ENCODE results near the gene KRTAP4-12. TPM values are rescaled to one million over a fixed set of nuclear protein-coding genes. Genes with fewer than 3 reads are reported as not detected.
"Not testable (repeated sequence)": the region's sequence is repeated elsewhere in the genome, so short reads cannot be mapped to it uniquely, and the experiment has no call there.

KRTAP4-12 gene
- total RNA-seq, 4 donors from 2014 or later = 6.1 to 54.5 (median 8.3) TPM; not detected in 1

DNA sequence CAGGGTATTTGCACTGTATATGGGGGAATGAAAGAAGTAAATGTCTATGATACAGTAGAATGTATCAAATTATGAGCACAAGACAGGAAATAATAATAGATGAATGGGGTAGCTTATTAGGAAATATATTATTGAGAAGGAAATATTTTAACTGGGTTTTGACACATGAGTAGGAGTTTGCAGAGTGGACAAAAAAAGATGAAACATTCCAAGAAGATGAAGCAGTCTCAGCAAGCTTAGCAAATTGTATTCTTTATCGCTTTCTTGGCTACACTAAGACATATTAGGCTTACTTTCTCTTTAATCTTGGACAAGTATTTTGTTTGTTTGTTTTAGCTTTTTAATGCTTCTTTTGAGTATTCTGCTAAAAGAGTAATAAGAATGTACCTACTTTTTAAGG is 20.1 kb downstream of the KRTAP4-12 start:
- Histone ChIP-seq H3K36me3 (no peaks in the 10 kb centered on the region), H3K4me3 (no peak overlapping the region), H3K27ac (no peak overlapping the region), H3K27me3 (no peaks in the 10 kb centered on the region), H3K4me1 (no peaks in the 10 kb centered on the region), H3K9me3 (no peaks in the 10 kb centered on the region)
- DNase-seq (ENCODE audit: low spot score in 2 of 2) = no peak
- WGBS = 95% methylated on average over 1 of the region's 1 CpG
- TF ChIP-seq POLR2A (IDR thresholded peaks at IDR 0.05) = no peak
- TF ChIP-seq POLR2AphosphoS5 (IDR thresholded peaks at IDR 0.05) = no peak
- TF ChIP-seq, protein P1, sequence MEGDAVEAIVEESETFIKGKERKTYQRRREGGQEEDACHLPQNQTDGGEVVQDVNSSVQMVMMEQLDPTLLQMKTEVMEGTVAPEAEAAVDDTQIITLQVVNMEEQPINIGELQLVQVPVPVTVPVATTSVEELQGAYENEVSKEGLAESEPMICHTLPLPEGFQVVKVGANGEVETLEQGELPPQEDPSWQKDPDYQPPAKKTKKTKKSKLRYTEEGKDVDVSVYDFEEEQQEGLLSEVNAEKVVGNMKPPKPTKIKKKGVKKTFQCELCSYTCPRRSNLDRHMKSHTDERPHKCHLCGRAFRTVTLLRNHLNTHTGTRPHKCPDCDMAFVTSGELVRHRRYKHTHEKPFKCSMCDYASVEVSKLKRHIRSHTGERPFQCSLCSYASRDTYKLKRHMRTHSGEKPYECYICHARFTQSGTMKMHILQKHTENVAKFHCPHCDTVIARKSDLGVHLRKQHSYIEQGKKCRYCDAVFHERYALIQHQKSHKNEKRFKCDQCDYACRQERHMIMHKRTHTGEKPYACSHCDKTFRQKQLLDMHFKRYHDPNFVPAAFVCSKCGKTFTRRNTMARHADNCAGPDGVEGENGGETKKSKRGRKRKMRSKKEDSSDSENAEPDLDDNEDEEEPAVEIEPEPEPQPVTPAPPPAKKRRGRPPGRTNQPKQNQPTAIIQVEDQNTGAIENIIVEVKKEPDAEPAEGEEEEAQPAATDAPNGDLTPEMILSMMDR (IDR thresholded peaks at IDR 0.05) = no peak
- TF ChIP-seq EP300 (IDR thresholded peaks at IDR 0.05) = no peak

DNA sequence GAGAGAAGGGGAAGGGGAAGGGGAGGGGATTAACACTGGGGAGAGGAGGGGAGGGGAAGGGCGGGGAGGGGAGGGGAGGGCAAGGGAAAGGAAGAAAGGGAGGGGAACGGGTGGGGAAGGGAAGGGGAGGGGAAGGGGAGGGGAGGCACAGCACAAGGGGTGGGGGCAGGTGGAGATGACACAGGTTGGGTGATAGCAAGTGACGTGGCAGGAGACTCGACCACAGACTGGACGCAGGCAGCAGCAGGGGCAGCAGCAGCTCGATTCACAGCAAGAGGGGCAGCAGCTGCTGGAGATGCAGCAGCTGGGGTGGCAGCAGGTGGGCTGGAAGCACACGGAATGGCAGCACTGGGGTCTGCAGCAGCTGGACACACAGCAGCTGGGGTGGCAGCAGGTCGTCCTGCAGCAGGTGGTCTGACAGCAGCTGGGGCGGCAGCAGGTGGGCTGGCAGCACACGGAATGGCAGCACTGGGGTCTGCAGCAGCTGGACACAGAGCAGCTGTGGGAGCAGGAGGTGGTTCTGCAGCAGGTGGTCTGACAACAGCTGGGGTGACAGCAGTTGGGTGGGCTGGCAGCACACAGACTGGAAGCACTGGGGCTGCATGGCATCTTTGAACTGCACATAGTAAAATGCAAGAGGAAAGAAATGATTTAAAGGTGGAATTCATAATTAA is 22.3 kb downstream of the KRTAP4-12 start, which contains the start of gene KRTAP4-16:
Gene KRTAP4-16 (minus strand): TSS at position 624 of the 674 bp plus-strand sequence. CDS start 0 bp downstream, at position 624.
- Histone ChIP-seq H3K4me3 (no peak within 1 kb of the TSS), H3K27ac (no peak within 1 kb of the TSS), H3K4me1 (no peaks in the 10 kb centered on the region), H3K36me3 (no peaks in the 10 kb centered on the region), H3K9me3 (no peaks in the 10 kb centered on the region), H3K27me3 (peaks cover 3% of the 10 kb centered on the region)
- DNase-seq (ENCODE audit: low spot score in 2 of 2) = no peak
- no peak for TF ChIP-seq POLR2AphosphoS5 (IDR thresholded peaks at IDR 0.05)
- no peak for TF ChIP-seq EP300 (IDR thresholded peaks at IDR 0.05)
- TF ChIP-seq POLR2A (IDR thresholded peaks at IDR 0.05) = no peak
- TF ChIP-seq, protein P1 (IDR thresholded peaks at IDR 0.05) = no peak
- WGBS = 82% methylated on average over 9 of the region's 10 CpGs

DNA sequence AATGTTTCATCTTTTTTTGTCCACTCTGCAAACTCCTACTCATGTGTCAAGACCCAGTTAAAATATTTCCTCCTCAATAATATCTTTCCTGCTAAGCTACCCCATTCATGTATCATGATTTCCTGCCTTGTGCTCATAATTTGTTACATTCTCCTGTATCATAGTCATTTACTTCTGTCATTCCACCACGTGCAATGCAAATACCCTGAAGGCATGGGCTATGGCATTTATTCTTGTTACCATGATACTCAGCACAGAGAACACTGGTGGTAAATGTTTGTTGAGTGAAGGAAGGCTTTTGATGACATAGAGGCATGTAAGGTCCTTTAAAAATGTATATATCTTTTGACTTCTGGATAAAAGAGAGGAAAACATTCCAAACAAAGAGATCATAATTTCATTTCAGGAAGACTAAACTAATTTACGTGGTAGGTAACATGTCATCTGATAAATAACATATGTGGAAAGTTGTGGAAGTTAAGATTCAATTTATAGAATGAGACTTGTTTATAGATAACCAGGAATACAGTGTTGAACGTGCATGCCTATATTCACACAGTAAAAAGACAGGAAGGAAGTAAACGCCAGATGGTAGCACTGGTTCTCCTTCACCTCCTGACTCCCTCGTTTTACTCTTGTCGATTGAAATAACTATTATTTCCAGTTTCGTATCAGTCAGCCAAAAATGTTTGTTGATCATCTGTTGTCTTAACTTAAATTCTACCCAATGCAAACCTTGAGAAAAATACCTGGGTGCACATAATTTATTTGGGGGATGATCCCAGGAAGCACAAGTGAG is 24.1 kb downstream of the KRTAP4-12 start:
- H3K27ac ChIP-seq; H3K4me1 ChIP-seq; H3K36me3 ChIP-seq; H3K9me3 ChIP-seq; DNase-seq (ENCODE audit: low spot score in 2 of 2); H3K27me3 ChIP-seq; H3K4me3 ChIP-seq: not testable (repeated sequence)
- WGBS = 48% methylated on average over 7 of the region's 7 CpGs

GRCh38 chr17:41098481-41098880 is 25.5 kb downstream of the KRTAP4-12 start:
- WGBS = 53% methylated on average over 6 of the region's 6 CpGs
- Histone ChIP-seq H3K4me1 (no peaks in the 10 kb centered on the region), H3K36me3 (no peaks in the 10 kb centered on the region), H3K4me3 (no peak overlapping the region), H3K27ac (no peak overlapping the region), H3K27me3 (peaks cover 6% of the 10 kb centered on the region), H3K9me3 (no peaks in the 10 kb centered on the region)
- no peak for TF ChIP-seq POLR2AphosphoS5 (IDR thresholded peaks at IDR 0.05)
- TF ChIP-seq POLR2A (IDR thresholded peaks at IDR 0.05) = no peak
- no peak for DNase-seq (ENCODE audit: low spot score in 2 of 2)

GRCh38 chr17:41098042-41098441 is 25.9 kb downstream of the KRTAP4-12 start, which contains the start of gene KRTAP4-8:
Gene KRTAP4-8 (minus strand): TSS chr17:41098142. CDS start chr17:41098084, 58 bp downstream.
- Histone ChIP-seq H3K27me3 (peaks cover 6% of the 10 kb centered on the region), H3K36me3 (no peaks in the 10 kb centered on the region), H3K27ac (no peak within 1 kb of the TSS), H3K9me3 (no peaks in the 10 kb centered on the region), H3K4me3 (no peak within 1 kb of the TSS), H3K4me1 (no peaks in the 10 kb centered on the region)
- no peak for DNase-seq (ENCODE audit: low spot score in 2 of 2)
- 55% methylated on average over 4 of the region's 4 CpGs for WGBS
- TF ChIP-seq POLR2A (IDR thresholded peaks at IDR 0.05) (no peak), POLR2AphosphoS5 (IDR thresholded peaks at IDR 0.05) (no peak), EP300 (IDR thresholded peaks at IDR 0.05) (no peak)
- TF ChIP-seq, protein P1 (IDR thresholded peaks at IDR 0.05) = no peak

GRCh38 chr17:41096055-41096454 is 27.9 kb downstream of the KRTAP4-12 start:
- TF ChIP-seq POLR2A (IDR thresholded peaks at IDR 0.05) (no peak), EP300 (IDR thresholded peaks at IDR 0.05) (no peak), POLR2AphosphoS5 (IDR thresholded peaks at IDR 0.05) (no peak)
- TF ChIP-seq, protein P1 (IDR thresholded peaks at IDR 0.05) = no peak
- Histone ChIP-seq H3K36me3 (no peaks in the 10 kb centered on the region), H3K27ac (no peak overlapping the region), H3K9me3 (no peaks in the 10 kb centered on the region), H3K4me3 (no peak overlapping the region), H3K27me3 (peaks cover 6% of the 10 kb centered on the region), H3K4me1 (no peaks in the 10 kb centered on the region)
- 66% methylated on average over 7 of the region's 7 CpGs for WGBS
- DNase-seq (ENCODE audit: low spot score in 2 of 2) = no peak

DNA sequence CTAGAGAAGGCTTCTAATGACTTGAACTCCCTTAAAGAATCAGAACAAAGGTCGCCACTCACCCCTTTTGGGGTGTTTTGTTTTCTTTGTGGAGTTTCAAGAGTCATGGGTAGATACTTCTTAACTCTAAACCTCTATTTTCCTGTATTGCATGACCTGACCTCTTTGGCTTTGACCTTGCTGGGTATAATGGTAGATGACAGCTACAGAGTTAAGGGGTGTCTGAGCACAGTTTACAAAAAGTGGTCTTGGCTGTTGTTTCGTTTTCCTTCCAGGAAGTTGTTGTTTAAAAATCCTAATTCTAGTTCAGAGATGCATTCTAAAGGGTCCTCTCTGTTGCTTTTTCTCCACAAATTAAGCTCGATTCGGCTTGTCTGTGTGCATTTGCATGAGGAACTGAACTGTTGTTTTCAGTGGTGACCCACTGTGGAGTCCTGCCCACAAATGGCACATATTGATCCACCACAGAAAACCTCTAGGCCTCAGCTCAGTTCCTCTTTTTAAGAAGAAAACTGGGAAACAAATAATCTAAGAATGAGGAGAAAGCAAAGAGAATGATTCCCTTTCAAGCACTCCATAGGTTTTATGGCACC is 35.1 kb downstream of the KRTAP4-12 start:
- not testable (repeated sequence) for H3K27ac ChIP-seq; H3K9me3 ChIP-seq; H3K4me1 ChIP-seq; DNase-seq (ENCODE audit: low spot score in 2 of 2); H3K27me3 ChIP-seq; H3K36me3 ChIP-seq; H3K4me3 ChIP-seq
- WGBS = 65% methylated on average over 4 of the region's 4 CpGs

DNA sequence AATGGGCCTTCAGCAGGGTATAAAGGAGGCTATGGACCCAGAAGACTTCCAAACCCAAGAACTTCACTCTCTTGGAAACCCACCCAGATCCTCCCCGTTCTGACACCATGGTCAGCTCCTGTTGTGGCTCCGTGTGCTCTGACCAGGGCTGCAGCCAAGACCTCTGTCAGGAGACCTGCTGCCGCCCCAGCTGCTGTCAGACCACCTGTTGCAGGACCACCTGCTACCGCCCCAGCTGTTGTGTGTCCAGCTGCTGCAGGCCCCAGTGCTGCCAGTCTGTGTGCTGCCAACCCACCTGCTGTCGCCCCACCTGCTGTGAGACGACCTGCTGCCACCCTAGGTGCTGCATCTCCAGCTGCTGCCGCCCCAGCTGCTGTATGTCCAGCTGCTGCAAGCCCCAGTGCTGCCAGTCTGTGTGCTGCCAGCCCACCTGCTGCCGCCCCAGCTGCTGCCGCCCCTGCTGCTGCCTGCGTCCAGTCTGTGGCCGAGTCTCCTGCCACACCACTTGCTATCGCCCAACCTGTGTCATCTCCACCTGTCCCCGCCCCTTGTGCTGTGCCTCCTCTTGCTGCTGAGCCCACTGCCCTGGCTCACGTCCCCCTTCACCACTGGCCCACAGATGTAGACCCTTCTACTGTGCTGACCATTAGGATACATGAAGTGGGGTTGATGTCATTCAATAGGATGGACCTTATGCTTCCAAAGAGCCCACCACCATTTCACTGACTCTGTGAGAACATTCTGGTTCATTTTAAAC is 39.7 kb downstream of the KRTAP4-12 start, which contains the start of gene KRTAP4-7:
Gene KRTAP4-7 (plus strand): TSS at position 51 of the 757 bp plus-strand sequence. CDS start 57 bp downstream, at position 108.
- 84% methylated on average over 2 of the region's 14 CpGs for WGBS

More for the DNA sequence above, 39.7 kb downstream of the KRTAP4-12 start, which contains the start of gene KRTAP4-7:
- not testable (repeated sequence) for DNase-seq (ENCODE audit: low spot score in 2 of 2); H3K36me3 ChIP-seq; H3K27ac ChIP-seq; H3K4me1 ChIP-seq; H3K27me3 ChIP-seq; H3K9me3 ChIP-seq; H3K4me3 ChIP-seq

Data from suprapubic skin (tissue), 4 donors.